Measurements from ENCODE around the gene EFCAB3. TPM values are rescaled to one million over a fixed set of nuclear protein-coding genes. Genes with fewer than 3 reads are reported as not detected.
"Not testable (repeated sequence)": the region's sequence is repeated elsewhere in the genome, so short reads cannot be mapped to it uniquely, and the experiment has no call there.

EFCAB3 gene
- total RNA-seq, 4 donors from 2014 or later: not detected

GRCh38 chr17:62381561-62381960, 1.2 kb downstream of the EFCAB3 start:
- Histone ChIP-seq H3K4me3 (no peak overlapping the region), H3K27me3 (peaks cover 0 to 6% (median 0%) of the 10 kb centered on the region in 4 donors), H3K27ac (no peak overlapping the region), H3K4me1 (no peaks in the 10 kb centered on the region), H3K36me3 (no peaks in the 10 kb centered on the region), H3K9me3 (no peaks in the 10 kb centered on the region)
- TF ChIP-seq POLR2A (IDR thresholded peaks at IDR 0.05): no peak
- TF ChIP-seq, protein P1, sequence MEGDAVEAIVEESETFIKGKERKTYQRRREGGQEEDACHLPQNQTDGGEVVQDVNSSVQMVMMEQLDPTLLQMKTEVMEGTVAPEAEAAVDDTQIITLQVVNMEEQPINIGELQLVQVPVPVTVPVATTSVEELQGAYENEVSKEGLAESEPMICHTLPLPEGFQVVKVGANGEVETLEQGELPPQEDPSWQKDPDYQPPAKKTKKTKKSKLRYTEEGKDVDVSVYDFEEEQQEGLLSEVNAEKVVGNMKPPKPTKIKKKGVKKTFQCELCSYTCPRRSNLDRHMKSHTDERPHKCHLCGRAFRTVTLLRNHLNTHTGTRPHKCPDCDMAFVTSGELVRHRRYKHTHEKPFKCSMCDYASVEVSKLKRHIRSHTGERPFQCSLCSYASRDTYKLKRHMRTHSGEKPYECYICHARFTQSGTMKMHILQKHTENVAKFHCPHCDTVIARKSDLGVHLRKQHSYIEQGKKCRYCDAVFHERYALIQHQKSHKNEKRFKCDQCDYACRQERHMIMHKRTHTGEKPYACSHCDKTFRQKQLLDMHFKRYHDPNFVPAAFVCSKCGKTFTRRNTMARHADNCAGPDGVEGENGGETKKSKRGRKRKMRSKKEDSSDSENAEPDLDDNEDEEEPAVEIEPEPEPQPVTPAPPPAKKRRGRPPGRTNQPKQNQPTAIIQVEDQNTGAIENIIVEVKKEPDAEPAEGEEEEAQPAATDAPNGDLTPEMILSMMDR (IDR thresholded peaks at IDR 0.05): no peak
- DNase-seq: no peak
- 87 to 89% methylated on average over 14 of the region's 18 CpGs for WGBS, 2 donors
- intact Hi-C loops (cut with DNase I): no loop called here

DNA sequence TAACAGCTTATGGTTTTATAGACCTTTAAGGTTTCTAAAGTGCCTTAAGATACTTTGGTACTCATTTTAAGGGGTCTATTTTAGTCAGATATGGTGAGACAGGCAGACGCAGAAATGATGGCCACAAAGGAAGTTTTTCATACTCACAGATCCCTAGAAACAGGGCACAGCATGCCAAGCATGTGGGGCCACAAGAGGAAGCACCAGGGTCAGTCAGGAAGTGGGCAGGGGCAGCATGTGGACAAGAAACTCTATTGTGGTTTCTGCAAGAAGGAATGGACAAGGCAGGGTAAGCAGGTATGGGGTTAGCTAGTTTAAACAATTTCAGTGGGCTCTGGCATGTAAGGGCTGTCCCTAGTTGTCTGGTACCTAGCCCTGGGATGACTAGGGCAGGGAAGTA, 8.5 kb downstream of the EFCAB3 start:
- WGBS, 2 donors: 69 to 77% methylated on average over 1 of the region's 1 CpG
- no peaks in the 10 kb centered on the region for H3K4me1 ChIP-seq
- no peaks in the 10 kb centered on the region for H3K9me3 ChIP-seq
- H3K36me3 ChIP-seq: no peaks in the 10 kb centered on the region
- TF ChIP-seq POLR2A (IDR thresholded peaks at IDR 0.05): no peak
- TF ChIP-seq, protein P1 (IDR thresholded peaks at IDR 0.05): no peak
- H3K27ac ChIP-seq: no peak overlapping the region
- no peak overlapping the region for H3K4me3 ChIP-seq
- H3K27me3 ChIP-seq: peaks cover 0 to 10% (median 0%) of the 10 kb centered on the region in 4 donors
- DNase-seq: no peak
- intact Hi-C loops (cut with DNase I): no loop called here

- Histone ChIP-seq H3K4me3 (no peak overlapping the region), H3K27ac (no peak overlapping the region), H3K27me3 (peaks cover 0 to 9% (median 0%) of the 10 kb centered on the region in 4 donors), H3K4me1 (no peaks in the 10 kb centered on the region), H3K9me3 (no peaks in the 10 kb centered on the region), H3K36me3 (no peaks in the 10 kb centered on the region)
- intact Hi-C loops (cut with DNase I): no loop called here
- DNase-seq: no peak
- 76 to 86% methylated on average over 1 of the region's 1 CpG for WGBS, 2 donors
- TF ChIP-seq POLR2A (IDR thresholded peaks at IDR 0.05): no peak
- TF ChIP-seq, protein P1 (IDR thresholded peaks at IDR 0.05): no peak
These were observed 12.6 kb downstream of the EFCAB3 start for GRCh38 chr17:62392908-62393307.

GRCh38 chr17:62398891-62399290, 18.5 kb downstream of the EFCAB3 start:
- Histone ChIP-seq H3K9me3 (no peaks in the 10 kb centered on the region), H3K36me3 (no peaks in the 10 kb centered on the region), H3K27me3 (peaks cover 0 to 6% (median 0%) of the 10 kb centered on the region in 4 donors), H3K4me3 (no peak overlapping the region), H3K4me1 (no peaks in the 10 kb centered on the region), H3K27ac (no peak overlapping the region)
- no peak for TF ChIP-seq POLR2A (IDR thresholded peaks at IDR 0.05)
- TF ChIP-seq, protein P1 (IDR thresholded peaks at IDR 0.05): no peak
- DNase-seq: no peak
- intact Hi-C loops (cut with DNase I): no loop called here
- WGBS, 2 donors: 78 to 92% methylated on average over 1 of the region's 1 CpG

DNA sequence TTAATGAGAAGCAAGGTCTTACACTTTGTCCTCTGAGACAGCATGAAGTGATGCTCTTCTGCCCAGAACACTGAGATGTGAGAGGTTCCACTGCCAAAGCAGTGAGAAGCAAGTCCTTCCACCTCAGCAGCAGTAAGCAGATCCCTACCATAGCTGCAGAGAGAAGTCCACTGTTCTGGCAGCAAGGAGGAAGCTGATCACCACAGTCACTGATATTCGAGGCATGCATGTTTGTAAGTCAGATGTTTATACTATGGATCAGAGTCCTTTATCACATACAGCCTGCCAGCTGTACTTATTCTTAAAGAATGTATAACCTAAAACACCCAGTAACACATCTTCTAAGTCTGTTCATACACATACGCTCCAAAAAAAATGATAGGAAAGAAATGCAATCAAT, 25.1 kb downstream of the EFCAB3 start:
- WGBS, 2 donors: 43 to 57% methylated on average over 2 of the region's 2 CpGs
- H3K27ac ChIP-seq: no peak overlapping the region
- intact Hi-C loops (cut with DNase I): no loop called here
- TF ChIP-seq POLR2A (IDR thresholded peaks at IDR 0.05): no peak
- TF ChIP-seq, protein P1 (IDR thresholded peaks at IDR 0.05): no peak
- no peak for DNase-seq
- H3K27me3 ChIP-seq: peaks cover 0 to 35% (median 0%) of the 10 kb centered on the region in 4 donors
- no peaks in the 10 kb centered on the region for H3K9me3 ChIP-seq
- H3K4me3 ChIP-seq: no peak overlapping the region
- no peaks in the 10 kb centered on the region for H3K36me3 ChIP-seq
- H3K4me1 ChIP-seq: no peaks in the 10 kb centered on the region

- H3K4me1 ChIP-seq; H3K27ac ChIP-seq; H3K9me3 ChIP-seq; H3K4me3 ChIP-seq; DNase-seq; H3K36me3 ChIP-seq; intact Hi-C loops (cut with DNase I): not testable (repeated sequence)
- WGBS, 2 donors: 77 to 84% methylated on average over 1 of the region's 1 CpG
- H3K27me3 ChIP-seq: peaks cover 0 to 21% (median 0%) of the 10 kb centered on the region in 4 donors
These were observed 32.7 kb downstream of the EFCAB3 start for GRCh38 chr17:62413090-62413489.
